Fibroblast of mammary gland (primary cell): ENCODE data around the gene LCP2.

Experiments used
- DNase-seq: peaks from one replicate; pipeline ENCODE4 v3.0.0-alpha.2; 2010; ENCODE audit warnings: low read depth
- H3K4me3 ChIP-seq: 2 replicates; pipeline ENCODE4 v1.5.1; 2011; ENCODE audit warnings: low read depth, mild to moderate bottlenecking, low read length, moderate library complexity; ENCODE audit not compliant: control insufficient read depth
- TF ChIP-seq, protein P1 (sequence below): conservative IDR thresholded peaks from 2 replicates; pipeline ENCODE4 v1.5.1; 2011; ENCODE audit warnings: low read depth, low read length, inconsistent platforms; ENCODE audit not compliant: control insufficient read depth, insufficient read depth

Gene LCP2

DNA sequence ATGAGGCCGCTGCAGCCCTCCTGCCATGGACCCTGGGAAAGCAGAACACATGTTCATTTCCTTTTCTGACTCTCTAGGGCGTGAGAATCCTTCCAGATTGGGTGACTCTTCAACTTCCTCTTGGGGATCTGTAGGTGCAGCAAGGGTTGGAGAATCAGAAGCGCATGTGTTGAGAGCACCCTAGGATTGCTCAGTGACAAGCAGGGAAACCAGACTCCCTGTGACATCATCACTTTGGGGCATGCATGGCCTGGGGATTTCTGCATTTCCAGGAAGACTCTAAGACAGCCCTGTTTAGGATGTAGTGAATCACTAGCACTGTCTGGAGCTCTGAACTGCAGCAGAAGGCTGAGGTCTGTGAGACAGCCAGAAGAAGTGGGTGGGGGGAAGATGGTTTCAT, 15.1 kb upstream of the LCP2 start:
- TF ChIP-seq, protein P1, sequence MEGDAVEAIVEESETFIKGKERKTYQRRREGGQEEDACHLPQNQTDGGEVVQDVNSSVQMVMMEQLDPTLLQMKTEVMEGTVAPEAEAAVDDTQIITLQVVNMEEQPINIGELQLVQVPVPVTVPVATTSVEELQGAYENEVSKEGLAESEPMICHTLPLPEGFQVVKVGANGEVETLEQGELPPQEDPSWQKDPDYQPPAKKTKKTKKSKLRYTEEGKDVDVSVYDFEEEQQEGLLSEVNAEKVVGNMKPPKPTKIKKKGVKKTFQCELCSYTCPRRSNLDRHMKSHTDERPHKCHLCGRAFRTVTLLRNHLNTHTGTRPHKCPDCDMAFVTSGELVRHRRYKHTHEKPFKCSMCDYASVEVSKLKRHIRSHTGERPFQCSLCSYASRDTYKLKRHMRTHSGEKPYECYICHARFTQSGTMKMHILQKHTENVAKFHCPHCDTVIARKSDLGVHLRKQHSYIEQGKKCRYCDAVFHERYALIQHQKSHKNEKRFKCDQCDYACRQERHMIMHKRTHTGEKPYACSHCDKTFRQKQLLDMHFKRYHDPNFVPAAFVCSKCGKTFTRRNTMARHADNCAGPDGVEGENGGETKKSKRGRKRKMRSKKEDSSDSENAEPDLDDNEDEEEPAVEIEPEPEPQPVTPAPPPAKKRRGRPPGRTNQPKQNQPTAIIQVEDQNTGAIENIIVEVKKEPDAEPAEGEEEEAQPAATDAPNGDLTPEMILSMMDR, result no peak
- peak; percentile 79 for DNase-seq
- no peak overlapping the region for H3K4me3 ChIP-seq

DNA sequence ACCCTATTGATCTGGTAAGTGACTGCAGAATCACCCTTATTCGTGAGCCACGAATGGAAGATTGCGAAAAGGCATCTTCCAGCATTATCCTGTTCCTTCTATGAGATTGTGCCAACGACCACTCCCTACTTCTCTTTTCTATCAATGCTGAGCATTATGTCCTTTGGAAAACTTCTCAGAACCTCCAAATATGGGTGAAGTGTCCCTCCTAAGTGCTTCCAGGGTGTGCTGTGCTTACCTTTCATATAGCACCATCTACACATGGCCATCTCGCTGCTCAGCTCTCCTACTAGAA, 14.7 kb upstream of the LCP2 start:
- DNase-seq, result no peak
- no peak overlapping the region for H3K4me3 ChIP-seq
- TF ChIP-seq, protein P1, result no peak

DNA sequence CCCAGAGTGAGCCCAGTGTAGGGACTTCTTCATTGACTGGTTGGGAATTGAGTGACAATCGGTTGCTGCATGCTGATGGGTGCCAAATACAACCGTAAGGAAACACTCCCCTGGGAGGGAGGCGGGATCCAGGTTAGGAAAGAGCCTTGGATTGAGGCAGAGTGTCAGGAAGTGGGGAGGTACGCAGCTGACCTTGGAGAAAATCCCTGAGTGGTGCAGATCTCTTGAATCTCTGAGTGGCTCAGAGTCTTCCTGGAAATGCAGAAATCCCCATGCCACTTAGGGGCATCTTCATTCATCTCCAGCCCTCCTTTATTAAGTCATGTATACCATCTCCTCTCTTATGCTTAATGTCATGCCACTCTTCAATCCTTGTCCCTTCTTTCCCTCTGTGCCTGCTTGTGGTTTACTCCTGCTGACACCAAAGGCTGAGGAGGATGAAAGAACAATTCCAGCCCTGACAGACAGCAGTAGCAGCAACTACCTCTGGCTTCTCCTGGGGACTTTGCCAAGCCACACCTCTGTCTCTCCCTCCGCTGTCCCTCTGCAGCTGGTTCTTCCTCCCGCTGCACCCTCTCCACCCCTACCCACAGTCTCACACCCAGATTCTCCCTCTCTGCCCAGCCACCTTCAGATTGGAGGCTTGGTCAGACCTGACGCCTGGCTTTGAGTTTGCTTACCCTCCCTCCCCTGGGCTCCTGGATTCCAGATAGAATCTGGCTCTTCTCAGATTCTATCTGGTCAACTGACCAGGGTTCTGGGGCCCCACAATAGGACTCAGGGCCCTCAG, 14.1 kb upstream of the LCP2 start:
- TF ChIP-seq, protein P1, result no peak
- no peak overlapping the region for H3K4me3 ChIP-seq

DNA sequence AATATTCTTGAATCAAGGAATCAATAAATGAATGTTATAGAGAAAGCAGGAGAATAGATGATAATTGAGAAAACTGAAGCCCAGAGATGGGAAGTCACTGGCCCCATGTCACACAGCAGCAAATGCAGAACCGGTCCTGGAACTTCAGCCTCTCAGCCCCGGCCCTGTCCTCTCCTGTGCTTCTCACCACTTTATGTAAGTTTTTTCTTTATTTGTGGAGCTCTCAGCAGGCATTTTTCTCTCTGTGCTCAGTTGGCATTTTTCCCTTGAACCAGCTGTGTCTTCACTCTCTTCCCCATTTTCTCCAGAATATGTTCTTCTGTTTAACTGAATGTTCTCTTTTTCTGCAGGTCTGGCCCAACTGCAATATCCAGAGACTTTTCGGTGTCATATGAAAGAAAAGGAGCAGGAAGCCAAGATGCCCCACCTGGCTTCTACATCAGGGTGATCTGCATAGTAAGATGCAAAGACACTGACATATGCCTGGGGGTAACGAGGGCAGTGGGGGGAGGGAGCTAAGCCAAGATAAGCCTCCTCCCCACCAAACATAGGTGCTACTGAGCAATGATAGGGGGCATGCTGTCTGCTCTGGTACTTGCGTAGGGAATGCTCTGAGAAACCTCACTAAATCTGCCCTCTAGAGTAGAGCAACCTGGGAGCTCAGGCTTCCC, 12.8 kb upstream of the LCP2 start:
- no peak overlapping the region for H3K4me3 ChIP-seq
- DNase-seq, result no peak
- TF ChIP-seq, protein P1, result no peak

More for the DNA sequence above, 14.1 kb upstream of the LCP2 start:
- DNase-seq, result no peak

DNA sequence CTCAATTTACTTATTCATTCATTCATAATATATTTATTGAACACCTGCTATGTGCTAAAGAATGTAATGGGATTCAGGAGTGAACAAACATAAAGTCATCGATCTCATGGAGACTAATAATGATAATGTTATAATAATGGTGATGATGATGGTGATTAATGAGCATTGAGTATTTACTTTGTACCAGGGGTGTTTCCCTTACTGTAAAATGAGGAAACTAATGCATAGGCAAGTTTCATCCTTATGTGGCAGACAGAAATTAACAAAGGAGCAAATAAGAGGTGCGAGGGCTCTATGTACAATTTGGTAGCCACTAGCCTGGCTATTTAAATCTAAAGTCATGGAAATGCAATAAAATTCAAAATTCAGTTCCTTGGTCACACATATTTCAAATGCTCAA, 11.1 kb upstream of the LCP2 start:
- TF ChIP-seq, protein P1, result no peak
- DNase-seq, result no peak

DNA sequence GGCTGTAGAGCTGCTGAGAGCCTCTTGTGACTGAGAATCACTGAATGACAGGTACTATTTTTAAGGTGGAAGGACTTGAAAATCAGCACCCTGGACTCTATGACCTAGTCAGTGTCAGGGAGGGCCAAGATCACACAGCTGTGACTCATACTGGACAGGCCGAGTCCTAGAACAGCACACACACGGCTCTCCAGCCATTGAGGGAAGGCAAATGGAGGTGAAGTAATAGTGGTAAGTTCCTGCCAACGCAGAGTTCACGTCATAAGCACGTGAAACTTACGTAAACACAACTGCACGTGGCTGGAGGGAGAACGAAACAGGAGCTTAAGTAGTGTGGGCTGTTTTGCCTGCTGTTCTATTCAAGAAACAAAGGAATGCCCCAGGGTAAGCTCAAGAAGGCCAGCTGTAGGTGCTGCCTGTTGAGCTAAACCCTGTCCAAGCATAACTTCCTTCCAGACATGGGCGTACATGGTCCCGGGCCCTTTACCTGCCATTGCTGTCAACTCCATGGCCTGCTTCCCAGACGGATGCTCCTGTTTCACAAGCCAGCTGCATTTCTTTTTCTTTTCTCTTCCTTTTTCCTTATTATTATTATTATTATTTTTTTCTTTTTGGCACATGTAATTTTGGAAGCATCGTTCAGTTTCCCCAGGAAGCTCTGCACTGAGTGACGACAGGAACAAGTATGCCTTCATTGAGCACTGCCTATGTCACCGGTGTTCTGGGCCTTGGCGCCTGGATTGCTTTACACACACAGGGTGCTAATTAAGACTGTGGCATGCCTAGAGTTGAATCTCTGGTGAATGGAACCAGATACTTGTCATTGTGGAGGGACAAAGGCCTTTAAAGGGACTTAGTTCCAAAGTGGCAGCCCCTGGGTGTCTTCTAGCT, 10.2 kb upstream of the LCP2 start:
- peak; percentile 99 for DNase-seq
- H3K4me3 ChIP-seq, result no peak overlapping the region

More for the DNA sequence above, 11.1 kb upstream of the LCP2 start:
- no peak overlapping the region for H3K4me3 ChIP-seq

More for the DNA sequence above, 10.2 kb upstream of the LCP2 start:
- TF ChIP-seq, protein P1, result no peak
